ENCODE measurements around the gene ZNF226.

DNA sequence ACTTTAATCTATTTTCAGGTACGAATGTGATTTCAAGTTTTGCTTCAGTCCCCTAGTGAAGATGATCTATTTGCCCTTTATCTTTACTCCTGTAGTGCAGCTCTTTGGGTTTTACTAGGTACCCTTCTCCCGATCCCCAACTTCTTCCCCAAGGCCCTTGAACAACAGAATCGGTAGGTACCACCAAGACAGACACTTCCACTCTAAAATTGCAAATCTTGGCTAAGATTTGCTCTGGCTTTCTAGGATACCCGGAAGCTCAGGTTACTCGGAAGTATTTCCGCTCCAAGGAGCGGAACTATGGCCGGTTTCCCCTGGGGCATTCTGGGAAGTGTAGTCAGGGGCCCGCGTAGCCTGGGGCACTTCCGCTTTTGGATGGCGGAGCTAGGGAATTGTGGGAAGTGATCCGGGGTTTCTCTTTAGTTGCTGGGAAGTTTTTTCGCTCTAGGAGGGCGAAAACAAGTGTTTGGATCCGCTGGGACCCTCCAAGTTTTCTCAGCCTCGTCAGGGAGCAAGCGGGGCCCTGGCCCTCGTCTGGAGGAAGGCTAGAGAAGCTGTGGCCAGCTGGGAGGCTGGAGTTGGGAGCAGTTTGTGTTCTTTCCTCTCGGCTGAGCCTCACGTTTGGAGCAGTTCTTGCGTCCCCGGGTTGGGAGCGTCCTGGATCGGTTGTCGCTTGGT lies 42.4 kb downstream of the ZNF226 start:
- TF ChIP-seq POLR2A (IDR thresholded peaks at IDR 0.05) = peak in 2 of 4 donors; percentile 26 to 36
- TF ChIP-seq, protein P1, sequence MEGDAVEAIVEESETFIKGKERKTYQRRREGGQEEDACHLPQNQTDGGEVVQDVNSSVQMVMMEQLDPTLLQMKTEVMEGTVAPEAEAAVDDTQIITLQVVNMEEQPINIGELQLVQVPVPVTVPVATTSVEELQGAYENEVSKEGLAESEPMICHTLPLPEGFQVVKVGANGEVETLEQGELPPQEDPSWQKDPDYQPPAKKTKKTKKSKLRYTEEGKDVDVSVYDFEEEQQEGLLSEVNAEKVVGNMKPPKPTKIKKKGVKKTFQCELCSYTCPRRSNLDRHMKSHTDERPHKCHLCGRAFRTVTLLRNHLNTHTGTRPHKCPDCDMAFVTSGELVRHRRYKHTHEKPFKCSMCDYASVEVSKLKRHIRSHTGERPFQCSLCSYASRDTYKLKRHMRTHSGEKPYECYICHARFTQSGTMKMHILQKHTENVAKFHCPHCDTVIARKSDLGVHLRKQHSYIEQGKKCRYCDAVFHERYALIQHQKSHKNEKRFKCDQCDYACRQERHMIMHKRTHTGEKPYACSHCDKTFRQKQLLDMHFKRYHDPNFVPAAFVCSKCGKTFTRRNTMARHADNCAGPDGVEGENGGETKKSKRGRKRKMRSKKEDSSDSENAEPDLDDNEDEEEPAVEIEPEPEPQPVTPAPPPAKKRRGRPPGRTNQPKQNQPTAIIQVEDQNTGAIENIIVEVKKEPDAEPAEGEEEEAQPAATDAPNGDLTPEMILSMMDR (IDR thresholded peaks at IDR 0.05) = no peak

Measured in upper lobe of left lung (tissue), 4 donors.